Measurements from ENCODE around the gene SGPP2.

DNA sequence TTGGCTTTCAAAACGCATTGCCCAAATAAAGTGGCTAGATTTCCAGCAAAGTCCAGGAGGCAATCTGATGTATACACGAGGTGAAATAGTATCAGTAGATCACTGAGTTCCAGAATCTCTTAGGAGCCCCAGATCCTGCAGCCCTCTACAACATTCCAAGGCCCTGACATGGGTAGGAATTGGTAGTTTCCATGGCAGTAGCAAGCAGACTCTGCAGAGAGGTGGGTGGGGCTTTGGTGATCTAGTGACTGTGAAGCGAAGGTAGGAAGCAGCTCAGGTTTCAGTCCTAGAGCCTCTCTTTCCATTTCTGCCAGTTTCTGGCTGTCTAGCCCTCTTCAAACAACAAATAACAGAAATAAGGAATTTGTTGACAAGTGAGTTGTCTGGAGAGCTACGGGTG is 13.8 kb upstream of the SGPP2 start:
- TF ChIP-seq TAF1 (IDR thresholded peaks at IDR 0.05; ENCODE audit: low read depth, low read length), result no peak
- TF ChIP-seq POLR2A (IDR thresholded peaks at IDR 0.05; ENCODE audit: low read depth, low read length), result no peak
- TF ChIP-seq POLR2AphosphoS5 (IDR thresholded peaks at IDR 0.05; ENCODE audit: low read depth, low read length), result no peak
- TF ChIP-seq POU2F2 (IDR thresholded peaks at IDR 0.05; ENCODE audit: low read depth, low read length), result no peak

Data from GM12891 (cell line).